Activated CD4-positive, alpha-beta T cell treated with anti-CD3 and anti-CD28 coated beads, Interleukin-2, amount 10 ng/mL, durations not matched to agents 24 days and 14 days (primary cell): ENCODE data around the gene SMPD2. TPM values are rescaled to one million over a fixed set of nuclear protein-coding genes. Genes with fewer than 3 reads are reported as not detected.

Experiments
- DNase-seq: peaks from one replicate; pipeline ENCODE4 v3.0.0; 2022
- H3K27ac Mint-ChIP-seq: one replicate; pipeline ENCODE4 v1.8.0; 2022; ENCODE audit warnings: mild to moderate bottlenecking, mixed read lengths
- H3K27me3 Mint-ChIP-seq: one replicate; pipeline ENCODE4 v1.8.0; 2022; ENCODE audit warnings: mixed read lengths
- H3K36me3 Mint-ChIP-seq: one replicate; pipeline ENCODE4 v1.8.0; 2022; ENCODE audit warnings: low read depth, mild to moderate bottlenecking, mixed read lengths
- H3K4me1 Mint-ChIP-seq: one replicate; pipeline ENCODE4 v1.8.0; 2021; ENCODE audit warnings: mixed read lengths
- H3K4me3 Mint-ChIP-seq: one replicate; pipeline ENCODE4 v1.8.0; 2022; ENCODE audit warnings: mild to moderate bottlenecking, moderate library complexity, mixed read lengths
- H3K9me3 Mint-ChIP-seq: one replicate; pipeline ENCODE4 v1.8.0; 2021; ENCODE audit warnings: mixed read lengths
- intact Hi-C: fragments of 100-400 bp; cut with micrococcal nuclease; formaldehyde crosslinking; loops from one replicate; pipeline ENCODE4 v1.15.1; 2023
- total RNA-seq: library from RNA; stranded (reverse); gene quantifications from 2 replicates; pipeline ENCODE4 v1.2.3, GENCODE V29; 2022

The SMPD2 gene, protein sequence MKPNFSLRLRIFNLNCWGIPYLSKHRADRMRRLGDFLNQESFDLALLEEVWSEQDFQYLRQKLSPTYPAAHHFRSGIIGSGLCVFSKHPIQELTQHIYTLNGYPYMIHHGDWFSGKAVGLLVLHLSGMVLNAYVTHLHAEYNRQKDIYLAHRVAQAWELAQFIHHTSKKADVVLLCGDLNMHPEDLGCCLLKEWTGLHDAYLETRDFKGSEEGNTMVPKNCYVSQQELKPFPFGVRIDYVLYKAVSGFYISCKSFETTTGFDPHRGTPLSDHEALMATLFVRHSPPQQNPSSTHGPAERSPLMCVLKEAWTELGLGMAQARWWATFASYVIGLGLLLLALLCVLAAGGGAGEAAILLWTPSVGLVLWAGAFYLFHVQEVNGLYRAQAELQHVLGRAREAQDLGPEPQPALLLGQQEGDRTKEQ
- 18.2 and 20.5 TPM in 2 replicates for total RNA-seq

DNA sequence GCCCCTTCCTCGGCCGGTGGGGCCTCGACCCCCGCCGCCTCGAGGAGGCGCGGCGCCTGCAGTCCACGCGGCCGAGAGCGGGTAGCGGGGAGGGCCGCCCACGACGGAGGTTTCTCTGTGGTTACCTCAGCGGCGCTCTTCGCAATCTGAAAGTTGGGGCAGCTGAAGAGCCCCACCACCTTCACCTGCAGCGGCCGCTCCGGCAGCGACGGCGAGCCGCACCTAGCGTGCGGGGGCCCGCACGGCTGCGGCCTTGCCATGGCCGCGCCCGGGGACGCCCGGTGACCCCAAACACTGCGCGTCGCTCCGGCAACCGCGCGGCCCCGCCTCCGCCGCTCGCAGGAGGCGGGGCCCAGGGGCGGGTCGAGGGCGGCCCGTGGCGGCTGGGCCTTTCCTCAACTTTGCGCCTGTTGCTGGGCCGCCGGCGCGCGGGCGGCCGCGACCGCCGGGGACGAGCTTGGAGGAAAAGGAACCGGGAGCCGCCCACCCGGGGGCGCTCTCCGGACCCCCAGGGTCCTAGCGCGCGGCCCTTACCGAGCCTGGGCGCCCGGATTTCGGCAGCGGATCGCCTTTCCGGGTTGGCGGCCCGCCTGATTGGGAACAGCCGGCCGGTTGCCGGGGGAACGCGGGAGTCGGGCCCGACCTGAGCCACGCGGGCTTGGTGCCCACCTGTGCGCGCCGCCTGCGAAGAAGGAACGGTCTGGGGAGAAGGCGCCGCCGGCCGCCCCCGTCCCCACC is at the start of gene SMPD2, which contains the start of gene PPIL6:
TSS of gene SMPD2 (plus strand) at position 394 of the 738 bp plus-strand sequence. CDS start 398 bp downstream, outside the sequence.
TSS of gene PPIL6 (minus strand) at position 298 of the 738 bp plus-strand sequence. CDS start at position 260, 38 bp downstream.
- peak; percentile 95 for DNase-seq
- intact Hi-C loops: loop anchor here (1.0 to 2.0 kb wide), 4 partner anchors 14 to 252 kb away; partner anchors contain the start of gene ZBTB24
- peak within 1 kb of the TSS; percentile 97 for H3K4me3 Mint-ChIP-seq
- H3K4me1 Mint-ChIP-seq: peaks cover 27% of the 10 kb centered on the region
- H3K9me3 Mint-ChIP-seq: no peaks in the 10 kb centered on the region
- H3K36me3 Mint-ChIP-seq: peaks cover 28% of the 10 kb centered on the region
- H3K27me3 Mint-ChIP-seq: peaks cover 2% of the 10 kb centered on the region
- peak within 1 kb of the TSS; percentile 96 for H3K27ac Mint-ChIP-seq

DNA sequence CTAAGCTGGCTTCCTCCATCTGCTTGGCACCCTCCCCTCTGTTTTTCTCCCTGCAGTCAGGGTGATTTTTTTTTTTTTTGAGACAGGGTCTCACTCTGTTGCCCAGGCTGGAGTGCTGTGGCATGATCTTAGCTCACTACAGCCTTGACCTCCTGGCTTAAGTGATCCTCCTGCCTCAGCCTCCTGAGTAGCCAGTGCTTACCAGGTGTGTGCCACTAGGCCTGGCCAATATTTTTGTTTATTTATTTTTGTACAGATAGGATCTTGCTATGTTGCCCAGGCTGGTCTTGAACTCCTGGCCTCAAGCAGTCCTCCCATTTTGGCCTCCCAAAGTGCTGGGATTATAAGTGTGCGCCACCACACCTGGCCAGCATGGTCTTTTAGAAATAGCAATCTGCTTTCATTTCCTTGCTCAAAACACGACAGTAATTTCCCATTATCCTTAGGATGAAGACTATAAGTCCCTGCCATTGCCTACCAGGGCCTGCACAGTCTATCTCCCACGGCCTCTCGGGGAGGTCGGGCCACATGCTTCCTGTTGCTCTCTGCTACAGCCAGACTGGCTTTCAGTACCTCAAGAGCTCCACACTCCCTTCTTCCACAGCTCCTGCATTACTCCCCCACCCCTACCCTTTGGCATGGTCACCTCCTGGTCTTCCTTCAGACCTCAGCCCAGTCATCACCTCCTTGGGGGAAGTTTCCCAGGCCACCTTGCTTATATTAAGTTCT is 47.2 kb upstream of the SMPD2 start:
- Mint-ChIP-seq H3K4me3 (no peak overlapping the region), H3K27me3 (no peaks in the 10 kb centered on the region), H3K4me1 (peaks cover 13% of the 10 kb centered on the region)

DNA sequence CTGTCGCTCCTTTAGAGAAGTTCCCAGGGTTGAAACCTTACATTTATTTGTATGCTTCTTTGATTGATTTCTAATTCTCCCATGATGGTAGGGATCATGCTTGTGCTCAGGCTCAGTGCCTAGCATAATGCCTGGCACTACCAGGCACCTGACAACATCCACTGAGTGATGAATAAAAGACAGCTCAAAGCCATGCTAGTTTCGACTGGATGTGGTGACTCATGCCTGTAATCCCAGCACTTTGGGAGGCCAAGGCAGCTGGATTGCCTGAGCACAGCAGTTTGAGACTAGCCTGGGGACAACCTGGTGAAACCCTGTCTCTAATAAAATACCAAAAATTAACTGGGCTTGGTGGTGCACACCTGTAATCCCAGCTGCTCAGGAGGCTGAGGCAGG is 46.6 kb upstream of the SMPD2 start:
- DNase-seq: no peak
- intact Hi-C loops: no loop called here
- Mint-ChIP-seq H3K27me3 (no peaks in the 10 kb centered on the region), H3K27ac (no peak overlapping the region), H3K9me3 (no peaks in the 10 kb centered on the region), H3K4me3 (no peak overlapping the region), H3K36me3 (no peaks in the 10 kb centered on the region), H3K4me1 (peaks cover 13% of the 10 kb centered on the region)

More for the DNA sequence above, 47.2 kb upstream of the SMPD2 start:
- no peak overlapping the region for H3K27ac Mint-ChIP-seq
- DNase-seq: no peak
- intact Hi-C loops: no loop called here
- H3K36me3 Mint-ChIP-seq: no peaks in the 10 kb centered on the region
- no peaks in the 10 kb centered on the region for H3K9me3 Mint-ChIP-seq

DNA sequence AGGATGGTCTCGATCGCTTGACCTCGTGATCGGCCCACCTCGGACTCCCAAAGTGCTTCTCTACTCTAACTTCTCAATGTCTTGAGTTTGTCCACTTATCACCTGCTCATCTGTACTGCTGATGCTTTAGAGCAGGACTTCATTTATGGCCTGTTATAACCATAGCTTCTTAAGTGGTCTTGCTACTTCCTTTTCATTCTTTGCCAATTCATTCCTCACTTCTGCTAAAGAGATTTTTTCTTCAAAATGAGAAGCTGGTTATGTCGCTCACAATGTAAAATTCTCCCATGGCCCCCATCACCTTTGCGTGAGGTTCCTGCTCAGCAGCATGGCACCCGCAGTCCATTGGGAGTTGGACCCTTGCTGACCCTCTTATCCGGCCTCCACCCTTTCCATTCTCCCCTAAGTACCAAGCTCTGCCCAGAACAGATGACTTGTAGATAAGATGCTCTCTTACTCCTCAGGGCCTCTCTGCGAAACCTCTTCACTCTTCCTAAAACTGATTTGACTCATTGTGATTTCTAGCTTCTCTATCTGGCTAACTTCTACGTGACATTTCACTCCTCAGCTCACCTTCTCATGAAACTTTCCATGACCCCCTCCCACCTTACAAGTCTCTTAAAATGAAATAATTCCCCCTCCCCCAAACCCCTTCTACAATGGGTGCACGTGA is 44.3 kb upstream of the SMPD2 start:
- Mint-ChIP-seq H3K27ac (no peak overlapping the region), H3K4me1 (peaks cover 9% of the 10 kb centered on the region), H3K4me3 (no peak overlapping the region), H3K27me3 (no peaks in the 10 kb centered on the region), H3K36me3 (no peaks in the 10 kb centered on the region), H3K9me3 (no peaks in the 10 kb centered on the region)
- no peak for DNase-seq
- intact Hi-C loops: no loop called here

DNA sequence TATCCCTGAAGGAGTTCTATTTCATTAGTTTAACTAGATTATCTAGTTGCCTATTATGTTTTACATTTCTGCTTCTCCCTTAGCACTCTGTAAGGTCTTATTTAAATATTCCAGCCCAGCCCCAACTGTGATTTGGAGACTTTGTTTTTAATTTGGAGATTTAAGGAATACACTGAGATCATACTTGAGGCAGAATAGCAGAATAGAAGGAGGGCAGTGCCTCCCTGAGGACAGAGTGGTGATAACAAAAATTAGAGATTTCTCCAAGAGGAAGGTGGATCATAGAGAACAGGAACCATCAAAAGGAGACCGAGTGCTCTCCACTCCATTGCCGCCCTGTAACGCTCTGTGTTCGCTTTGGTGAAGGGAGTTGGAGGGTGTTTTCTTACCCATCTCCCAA is 43.5 kb upstream of the SMPD2 start:
- Mint-ChIP-seq H3K27ac (no peak overlapping the region), H3K4me1 (peaks cover 9% of the 10 kb centered on the region)

DNA sequence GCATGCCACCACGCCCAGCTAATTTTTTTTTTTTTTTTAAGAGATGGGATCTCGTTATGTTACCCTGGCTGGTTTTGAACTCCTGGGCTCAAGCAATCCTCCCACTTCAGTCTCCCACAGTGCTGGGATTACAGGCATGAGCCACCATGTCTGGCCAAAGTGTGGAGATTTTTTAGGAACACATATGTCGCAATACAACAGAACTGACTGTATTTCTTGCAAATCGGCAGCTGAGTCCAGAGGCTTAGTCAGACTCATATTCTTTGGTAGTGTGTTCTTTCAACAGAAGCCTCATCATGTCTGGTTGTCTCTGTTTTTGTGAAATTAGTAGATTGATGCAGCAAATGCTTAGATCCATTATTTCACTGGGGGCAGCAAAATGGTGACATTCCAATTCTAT is 34.3 kb upstream of the SMPD2 start:
- intact Hi-C loops: no loop called here
- no peaks in the 10 kb centered on the region for H3K9me3 Mint-ChIP-seq
- H3K36me3 Mint-ChIP-seq: no peaks in the 10 kb centered on the region
- H3K27ac Mint-ChIP-seq: no peak overlapping the region
- H3K4me1 Mint-ChIP-seq: no peaks in the 10 kb centered on the region
- H3K27me3 Mint-ChIP-seq: peaks cover 9% of the 10 kb centered on the region
- no peak overlapping the region for H3K4me3 Mint-ChIP-seq
- no peak for DNase-seq

More for the DNA sequence above, 43.5 kb upstream of the SMPD2 start:
- intact Hi-C loops: no loop called here
- Mint-ChIP-seq H3K36me3 (no peaks in the 10 kb centered on the region), H3K4me3 (no peak overlapping the region), H3K27me3 (no peaks in the 10 kb centered on the region), H3K9me3 (no peaks in the 10 kb centered on the region)
- DNase-seq: no peak

DNA sequence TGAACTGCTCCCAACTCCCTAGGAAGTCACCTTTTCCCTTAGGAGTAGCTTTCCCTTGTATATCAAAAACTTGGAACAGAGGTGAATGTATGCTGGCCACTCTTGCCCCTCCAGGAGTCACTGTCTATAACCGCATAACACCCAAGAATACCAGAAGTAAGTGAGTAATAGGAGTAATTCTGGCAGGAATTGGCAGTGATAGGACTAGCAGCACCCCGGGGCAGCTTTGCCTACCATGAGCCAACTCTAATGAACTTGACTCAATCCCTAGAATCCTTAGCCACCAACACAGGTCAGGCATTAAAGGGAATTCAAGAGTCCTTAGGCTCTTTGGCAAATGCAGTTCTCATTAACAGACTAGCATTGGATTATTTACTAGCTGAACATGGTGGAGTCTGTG is 29.5 kb upstream of the SMPD2 start:
- Mint-ChIP-seq H3K4me1 (no peaks in the 10 kb centered on the region), H3K4me3 (no peak overlapping the region), H3K27ac (no peak overlapping the region), H3K27me3 (peaks cover 28% of the 10 kb centered on the region), H3K9me3 (no peaks in the 10 kb centered on the region), H3K36me3 (no peaks in the 10 kb centered on the region)
- intact Hi-C loops: no loop called here
- no peak for DNase-seq

DNA sequence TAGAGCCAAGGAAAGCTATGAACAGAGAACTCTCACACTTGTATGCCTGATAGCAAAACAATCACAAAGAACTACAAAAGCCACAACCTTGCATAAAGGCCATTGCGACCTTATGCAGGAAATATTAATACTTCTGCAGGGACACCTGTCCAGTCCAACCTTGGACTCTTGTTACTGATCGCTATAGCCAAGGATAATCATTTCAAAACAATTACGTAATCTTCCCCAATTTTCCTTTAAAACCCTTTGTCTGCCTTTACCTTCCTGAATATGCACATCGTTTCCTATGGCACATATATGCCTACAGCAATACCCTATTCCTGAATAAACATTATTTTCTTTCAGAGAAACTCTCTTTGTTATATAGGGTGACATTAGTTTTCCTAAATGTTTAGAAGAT is 22.9 kb upstream of the SMPD2 start:
- Mint-ChIP-seq H3K4me1 (no peaks in the 10 kb centered on the region), H3K4me3 (no peak overlapping the region), H3K36me3 (no peaks in the 10 kb centered on the region), H3K9me3 (no peaks in the 10 kb centered on the region), H3K27me3 (peaks cover 19% of the 10 kb centered on the region), H3K27ac (no peak overlapping the region)
- DNase-seq: no peak
- intact Hi-C loops: no loop called here

DNA sequence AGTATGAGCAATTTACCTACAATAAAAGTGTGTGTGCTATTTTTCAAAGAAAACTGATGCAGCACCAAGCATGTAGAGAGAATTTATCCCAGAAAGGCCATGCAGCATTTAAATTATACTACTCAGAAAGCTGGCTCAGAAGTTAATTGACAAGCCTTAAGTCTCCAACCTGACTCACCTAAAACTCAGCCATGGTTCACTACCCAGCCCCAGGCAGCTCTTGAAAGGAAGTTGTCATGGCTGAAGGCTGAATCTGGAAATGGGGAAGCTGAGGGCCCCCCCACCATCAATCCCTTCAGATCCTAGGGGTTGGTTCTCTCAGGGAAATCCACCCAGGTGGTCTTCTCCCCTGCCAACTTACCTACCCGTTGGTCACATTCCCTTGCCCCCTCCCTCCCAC is 19.8 kb upstream of the SMPD2 start:
- H3K36me3 Mint-ChIP-seq: no peaks in the 10 kb centered on the region
- no peak for DNase-seq
- H3K27ac Mint-ChIP-seq: no peak overlapping the region
- H3K4me3 Mint-ChIP-seq: no peak overlapping the region
- H3K9me3 Mint-ChIP-seq: no peaks in the 10 kb centered on the region
- peaks cover 3% of the 10 kb centered on the region for H3K4me1 Mint-ChIP-seq
- intact Hi-C loops: no loop called here
- H3K27me3 Mint-ChIP-seq: peaks cover 7% of the 10 kb centered on the region

DNA sequence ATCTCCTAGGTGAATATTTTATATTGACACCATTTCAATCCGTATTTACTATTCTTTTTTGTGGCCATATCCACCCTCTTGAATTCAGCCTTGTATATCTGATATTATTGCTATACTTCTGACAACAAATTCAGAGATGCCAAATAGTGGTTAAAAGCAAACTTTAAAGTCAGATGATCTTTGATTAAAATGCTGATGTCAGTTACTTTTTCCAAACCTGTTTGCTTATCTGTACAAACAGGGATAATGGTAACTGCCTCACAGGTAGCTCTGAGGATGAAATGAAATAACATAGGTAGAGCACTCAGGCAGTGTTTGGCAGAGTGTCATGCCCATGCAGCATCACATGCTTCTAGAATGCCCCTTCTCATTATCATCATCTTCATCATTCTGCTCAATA is 19.3 kb upstream of the SMPD2 start:
- DNase-seq: no peak
- H3K4me3 Mint-ChIP-seq: no peak overlapping the region
- peaks cover 5% of the 10 kb centered on the region for H3K4me1 Mint-ChIP-seq
- H3K27ac Mint-ChIP-seq: no peak overlapping the region
- peaks cover 7% of the 10 kb centered on the region for H3K27me3 Mint-ChIP-seq
- no peaks in the 10 kb centered on the region for H3K9me3 Mint-ChIP-seq
- intact Hi-C loops: no loop called here
- no peaks in the 10 kb centered on the region for H3K36me3 Mint-ChIP-seq

DNA sequence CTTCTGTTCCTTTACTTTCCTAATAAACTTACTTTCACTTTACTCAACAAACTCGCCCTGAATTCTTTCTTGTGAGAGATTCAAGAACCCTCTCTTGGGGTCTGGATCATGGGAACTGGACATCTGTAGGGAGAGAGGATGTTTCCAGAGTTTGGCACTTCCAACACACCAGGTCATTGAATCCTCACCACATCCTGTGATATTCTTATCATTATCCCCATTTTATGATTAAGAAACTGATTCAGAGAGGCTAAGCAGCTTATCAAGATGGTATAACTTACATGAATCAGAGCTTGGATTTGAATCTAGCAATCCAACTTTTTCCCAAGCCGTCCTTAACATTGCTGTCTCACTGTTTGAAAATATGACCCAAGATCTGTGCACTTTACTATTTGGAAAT is 15.6 kb upstream of the SMPD2 start:
- Mint-ChIP-seq H3K27me3 (peaks cover 21% of the 10 kb centered on the region), H3K36me3 (no peaks in the 10 kb centered on the region), H3K4me3 (no peak overlapping the region), H3K27ac (no peak overlapping the region), H3K9me3 (no peaks in the 10 kb centered on the region), H3K4me1 (peaks cover 5% of the 10 kb centered on the region)
- no peak for DNase-seq
- intact Hi-C loops: no loop called here

DNA sequence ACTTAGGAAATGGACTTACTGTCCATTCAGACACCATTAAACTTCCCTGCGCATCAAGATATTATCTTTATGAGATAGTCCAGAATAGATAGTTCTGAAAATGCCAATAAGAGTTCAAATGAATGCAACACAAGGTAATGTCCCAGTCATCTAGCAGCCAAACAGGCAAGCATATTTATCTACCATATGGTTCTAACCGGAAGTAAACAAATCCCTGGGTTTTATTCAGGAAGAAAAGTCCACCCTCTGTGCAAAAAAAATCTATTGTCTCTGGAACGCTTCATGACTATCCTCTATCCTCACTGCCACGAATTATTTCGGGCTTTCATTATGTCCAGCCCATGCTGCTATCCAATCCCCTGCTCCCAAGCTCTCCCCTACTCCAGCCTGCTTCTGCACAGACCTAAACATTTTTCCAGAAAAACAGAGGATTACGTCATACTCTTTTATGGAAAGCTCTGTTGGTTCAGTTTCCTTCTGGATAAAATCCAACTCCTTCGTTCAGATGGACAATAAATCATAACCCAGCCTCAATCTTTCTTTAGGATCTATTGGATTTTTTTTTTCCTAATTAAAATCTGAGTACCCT is 11.5 kb upstream of the SMPD2 start:
- peaks cover 5% of the 10 kb centered on the region for H3K4me1 Mint-ChIP-seq
- intact Hi-C loops: no loop called here
- DNase-seq: no peak
- peaks cover 31% of the 10 kb centered on the region for H3K27me3 Mint-ChIP-seq
- no peak overlapping the region for H3K4me3 Mint-ChIP-seq
- no peaks in the 10 kb centered on the region for H3K9me3 Mint-ChIP-seq
- no peaks in the 10 kb centered on the region for H3K36me3 Mint-ChIP-seq
- no peak overlapping the region for H3K27ac Mint-ChIP-seq

DNA sequence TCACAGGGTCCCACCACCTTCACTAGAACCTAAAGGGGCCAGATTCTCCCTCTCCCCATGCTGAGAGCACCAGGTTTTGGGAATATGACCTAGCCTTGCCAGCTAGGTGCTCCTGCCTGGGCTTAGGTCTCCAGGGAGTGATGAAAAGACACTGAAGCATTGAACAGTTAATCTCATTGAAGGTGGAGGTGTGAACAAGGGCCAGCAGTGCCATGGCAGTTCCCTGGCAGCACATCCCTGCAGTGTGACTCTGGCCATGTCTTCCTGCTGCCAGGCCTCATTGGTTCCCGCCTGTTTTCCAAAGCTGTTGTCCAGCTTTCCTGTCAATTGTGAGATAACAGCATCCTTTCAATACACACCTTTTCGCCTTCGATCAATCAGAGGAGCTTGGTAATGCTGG is 11.0 kb upstream of the SMPD2 start:
- Mint-ChIP-seq H3K4me1 (peaks cover 5% of the 10 kb centered on the region), H3K36me3 (no peaks in the 10 kb centered on the region), H3K27ac (no peak overlapping the region), H3K9me3 (no peaks in the 10 kb centered on the region), H3K27me3 (peaks cover 31% of the 10 kb centered on the region), H3K4me3 (no peak overlapping the region)
- intact Hi-C loops: no loop called here
- no peak for DNase-seq
